C4-2B (cell line): ENCODE measurements around the gene VCAN.

Source experiments
- CTCF ChIP-seq: fragments of 450-650 bp; conservative IDR thresholded peaks from 2 replicates; pipeline ENCODE4 v1.5.1; 2017; ENCODE audit warnings: mild to moderate bottlenecking
- ZFX ChIP-seq: fragments of 450-650 bp; IDR thresholded peaks from 2 replicates; pipeline ENCODE4 v1.6.1; 2017

DNA sequence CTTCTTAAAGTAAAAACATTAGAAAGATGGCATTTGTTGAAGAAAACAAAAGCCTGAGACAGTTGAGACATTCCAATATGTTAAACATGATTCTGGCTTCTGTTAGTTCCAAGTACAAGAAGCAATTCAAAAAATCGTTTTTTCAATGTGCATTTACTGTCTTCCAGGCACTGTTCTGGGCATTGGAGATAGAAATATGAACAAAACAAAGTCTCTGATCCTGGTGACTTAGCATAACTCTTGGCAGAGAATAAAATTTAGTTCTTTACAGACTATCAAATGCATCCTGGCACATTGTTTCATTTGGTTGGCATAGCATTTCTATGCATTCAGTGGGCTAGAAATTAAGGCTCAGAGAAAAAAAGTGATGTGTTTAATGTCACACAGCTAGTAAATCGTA lies 77.5 kb downstream of the VCAN start:
- TF ChIP-seq CTCF (no peak), ZFX (no peak)
